Measurements from ENCODE around the gene PSTK.

- TF ChIP-seq POLR2A (IDR thresholded peaks at IDR 0.05) = no peak
- no peak for TF ChIP-seq EP300 (IDR thresholded peaks at IDR 0.05)
Observed at GRCh38 chr10:123035467-123036086, 55.4 kb downstream of the PSTK start.
